GM19468 (cell line): ENCODE data around the gene HUNK.

ENCODE experiments used
- ATAC-seq: cut with Tn5 transposase; IDR thresholded peaks from one replicate; pipeline ENCODE4 v1.9.1; 2021; ENCODE audit warnings: mild to moderate bottlenecking, moderate library complexity, moderate number of reproducible peaks; ENCODE audit not compliant: unreplicated experiment; ENCODE audit errors: extremely low read depth

HUNK gene

DNA sequence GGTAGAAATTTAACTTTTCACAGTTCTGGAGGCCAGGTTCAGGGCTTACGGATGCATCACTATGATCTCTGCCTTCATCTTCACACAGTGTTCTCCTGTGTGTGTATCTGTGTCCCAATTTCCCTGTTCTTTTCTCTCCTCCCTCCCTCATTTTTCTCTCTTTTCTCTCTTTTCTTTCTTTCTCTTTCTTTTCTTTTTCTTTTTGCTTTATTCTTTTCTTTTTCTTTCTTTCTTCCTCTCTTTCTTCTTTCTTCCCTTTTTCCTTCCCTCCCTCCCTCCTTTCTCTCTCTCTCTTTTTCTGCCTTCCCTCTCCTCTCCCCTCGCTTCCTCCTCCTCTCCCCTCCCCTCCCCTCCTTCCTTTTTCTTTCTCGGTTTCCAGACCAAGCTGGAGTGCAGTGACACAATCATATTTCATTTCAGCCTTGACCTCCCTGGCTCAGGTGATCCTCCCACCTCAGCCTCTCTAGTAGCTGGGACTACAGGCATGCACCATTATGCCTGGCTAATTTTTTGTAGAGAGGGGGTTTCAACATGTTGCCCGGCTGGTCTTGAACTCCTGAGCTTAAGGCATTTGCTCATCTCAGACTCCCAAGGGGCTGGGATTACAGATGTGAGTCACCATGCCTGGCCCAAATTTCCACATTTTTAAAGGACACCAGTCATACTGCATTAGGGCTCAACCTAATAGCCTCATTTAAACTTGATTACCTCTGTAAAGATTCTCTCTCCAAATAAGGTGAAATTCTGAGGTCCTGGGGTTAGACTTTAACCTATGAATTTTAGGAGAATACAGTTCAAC, 115.9 kb downstream of the HUNK start:
- ATAC-seq: no peak

DNA sequence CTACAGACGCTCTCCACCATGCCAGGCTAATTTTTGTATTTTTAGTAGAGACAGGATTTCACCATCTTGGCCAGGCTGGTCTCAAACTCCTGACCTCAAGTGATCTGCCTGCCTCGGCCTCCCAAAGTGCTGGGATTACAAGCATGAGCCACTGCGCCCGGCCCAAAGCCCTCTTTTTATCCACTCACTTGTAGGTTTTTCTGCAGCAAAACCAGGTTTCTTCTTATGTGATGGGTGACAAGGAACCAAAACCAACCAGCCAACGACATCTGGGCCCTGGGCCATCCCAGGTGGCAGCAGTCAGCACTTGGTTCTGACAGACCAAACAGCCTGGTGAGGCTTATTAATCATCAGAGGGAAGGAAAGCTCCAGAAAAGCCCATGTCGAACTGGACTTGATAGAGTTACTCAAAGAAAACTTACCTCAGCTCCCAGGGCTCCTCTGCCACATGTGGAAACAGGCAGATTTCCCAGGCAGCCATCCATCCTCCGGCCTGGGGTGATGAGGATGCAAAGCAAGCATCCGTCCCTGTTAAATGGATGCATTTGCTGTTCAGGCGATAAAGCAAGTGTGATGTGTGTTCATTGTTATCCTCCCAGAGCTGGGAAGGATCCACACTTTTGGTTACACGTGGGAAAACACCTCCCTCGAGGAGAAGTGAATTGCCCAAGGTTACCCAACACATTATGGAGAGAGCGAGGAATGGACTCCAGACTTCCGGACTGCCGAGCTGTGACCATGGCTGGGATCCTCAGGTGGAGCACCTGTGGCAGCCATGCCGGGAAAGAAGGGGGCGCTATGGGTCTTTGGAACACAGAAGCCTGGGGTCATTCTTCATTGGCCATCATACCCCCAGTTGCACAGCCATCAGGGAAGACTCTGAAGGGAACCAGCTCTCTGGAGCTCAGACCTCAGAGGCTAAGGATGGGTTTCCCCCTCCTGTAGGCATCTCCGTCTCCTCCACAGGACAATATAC, 118.8 kb downstream of the HUNK start:
- ATAC-seq: no peak

DNA sequence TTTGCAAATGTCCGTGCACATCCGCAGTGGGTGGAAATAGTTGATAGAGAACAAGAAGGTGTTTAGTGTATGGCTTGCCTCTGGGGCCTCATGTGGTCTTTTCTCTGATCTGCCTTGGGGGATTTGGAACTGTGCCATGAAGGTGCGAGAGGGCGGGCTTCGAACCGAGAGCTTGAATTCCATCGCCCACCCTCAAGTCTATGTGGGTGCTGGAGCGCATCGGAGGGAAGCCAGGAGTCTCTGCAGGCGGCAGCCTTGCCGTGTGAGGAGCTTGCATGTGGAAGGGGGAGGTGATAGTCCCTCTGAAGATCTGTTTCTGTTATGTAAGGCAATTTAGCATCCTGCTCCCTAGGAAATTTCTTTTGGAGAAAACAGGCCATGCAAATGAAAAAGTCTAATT, 119.6 kb downstream of the HUNK start:
- ATAC-seq: no peak

DNA sequence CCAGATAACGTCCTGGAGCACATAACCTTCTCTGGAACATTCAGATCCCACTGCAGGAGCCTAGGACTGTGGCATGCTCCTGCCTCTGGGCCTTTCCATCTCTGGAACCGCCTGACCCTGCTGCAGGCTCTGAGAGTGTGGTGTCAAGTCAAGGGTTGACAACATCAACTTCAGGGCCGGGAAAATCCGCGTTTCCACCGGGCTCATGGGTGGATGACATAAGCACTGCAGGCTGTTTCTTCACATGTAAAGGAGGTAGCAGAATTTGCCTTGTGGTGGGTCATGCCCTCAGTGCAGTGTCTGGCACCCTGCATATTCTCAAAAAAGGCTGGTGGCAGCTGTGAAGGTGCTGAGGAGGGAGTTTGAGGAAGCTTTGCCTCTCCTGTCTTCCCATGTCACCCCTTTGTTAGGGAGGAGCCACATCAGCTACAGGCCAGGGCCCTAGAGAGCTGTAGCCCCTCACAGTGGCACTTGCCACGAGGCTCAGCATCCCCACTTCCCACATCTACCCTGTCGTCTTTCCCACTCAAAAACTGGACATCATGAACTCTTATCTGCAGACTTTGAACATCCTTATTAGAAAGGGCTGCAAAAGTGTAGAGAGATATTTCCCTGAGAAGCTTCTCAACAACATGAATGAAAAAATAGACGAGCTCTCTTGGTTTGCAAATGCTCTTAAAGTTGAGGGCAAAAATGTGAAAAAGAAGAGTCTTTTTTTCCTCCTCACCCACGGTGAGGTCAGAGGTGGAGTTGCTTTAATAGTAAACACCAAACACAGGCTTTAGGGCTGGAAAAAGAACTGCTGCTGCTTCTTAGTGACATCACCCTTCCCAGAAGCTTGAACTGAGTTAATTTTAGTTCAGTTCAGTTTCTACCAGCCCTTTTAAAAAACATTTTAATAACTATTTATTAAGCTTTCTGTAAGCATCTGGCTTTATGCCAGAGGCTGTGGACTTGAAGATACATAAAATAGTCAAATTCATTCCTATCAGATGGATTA, 121.3 kb downstream of the HUNK start:
- no peak for ATAC-seq

DNA sequence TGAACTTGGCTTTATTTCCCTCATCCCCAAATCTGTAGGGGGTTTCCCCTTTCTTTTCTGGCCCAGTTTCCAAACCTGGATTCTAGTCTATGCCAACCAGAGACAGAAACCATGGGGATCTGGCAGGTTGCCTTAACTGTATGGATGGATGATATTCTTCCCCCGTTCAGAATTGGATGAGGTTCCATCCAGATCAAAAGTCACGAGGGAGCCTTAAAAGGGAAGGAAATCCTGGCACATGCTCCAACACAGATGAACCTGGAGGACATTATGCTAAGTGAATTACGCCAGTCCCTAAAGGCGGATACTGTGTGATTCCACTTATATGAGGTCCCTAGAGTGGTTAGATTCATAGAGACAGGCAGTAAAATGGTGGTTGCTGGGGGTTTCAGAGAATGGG, 124.4 kb downstream of the HUNK start:
- ATAC-seq: no peak

DNA sequence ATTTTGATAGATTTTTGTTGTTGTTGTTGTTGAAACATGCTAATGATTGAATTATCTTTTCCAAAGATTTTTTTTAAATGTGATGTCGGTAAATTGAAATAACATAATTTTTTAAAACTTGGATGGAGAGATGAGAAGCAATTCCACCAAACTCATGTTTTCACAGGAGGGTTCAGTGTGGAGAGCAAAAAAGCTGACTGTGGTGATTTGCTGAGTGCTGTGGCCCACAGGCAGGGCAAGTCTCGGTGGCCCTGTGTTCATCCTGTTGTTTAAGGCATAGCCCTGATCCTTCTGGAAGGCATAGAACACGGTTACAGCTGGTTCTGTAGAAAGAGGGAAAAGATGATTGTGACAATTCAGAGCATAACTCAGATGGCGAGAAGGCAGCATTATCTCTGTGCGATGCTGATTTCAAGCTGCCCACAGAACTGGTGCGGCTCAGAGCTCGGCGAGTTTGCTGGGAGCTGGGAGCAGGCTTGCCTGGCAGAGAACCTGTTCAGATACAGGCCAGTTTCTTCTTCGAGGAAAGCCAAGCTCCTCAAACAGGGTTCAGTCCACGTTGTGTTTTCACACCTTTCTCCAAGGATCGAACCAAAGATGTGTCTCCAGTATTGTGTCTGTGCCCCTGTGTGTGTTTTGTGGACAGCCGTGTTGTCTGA, 127.1 kb downstream of the HUNK start:
- no peak for ATAC-seq

DNA sequence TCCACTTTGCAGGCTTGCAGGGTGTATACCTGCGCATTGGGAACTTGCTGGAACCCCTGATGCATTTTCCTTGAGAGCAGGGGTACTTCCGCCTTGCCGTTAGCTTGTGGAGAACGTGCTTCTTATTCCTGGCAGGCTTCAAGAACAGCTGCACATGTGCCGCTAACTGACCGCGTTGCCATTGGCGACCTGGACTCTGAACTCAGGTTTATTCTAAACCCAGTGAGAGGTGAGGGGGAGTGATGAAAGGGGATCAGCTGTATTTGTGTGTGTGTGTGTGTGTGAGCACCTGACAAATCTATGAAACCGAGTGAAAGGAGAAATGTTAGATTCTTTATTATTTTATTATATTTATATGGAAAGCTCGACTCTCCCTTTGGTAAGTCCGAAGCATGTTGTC, 128.6 kb downstream of the HUNK start:
- ATAC-seq: no peak

DNA sequence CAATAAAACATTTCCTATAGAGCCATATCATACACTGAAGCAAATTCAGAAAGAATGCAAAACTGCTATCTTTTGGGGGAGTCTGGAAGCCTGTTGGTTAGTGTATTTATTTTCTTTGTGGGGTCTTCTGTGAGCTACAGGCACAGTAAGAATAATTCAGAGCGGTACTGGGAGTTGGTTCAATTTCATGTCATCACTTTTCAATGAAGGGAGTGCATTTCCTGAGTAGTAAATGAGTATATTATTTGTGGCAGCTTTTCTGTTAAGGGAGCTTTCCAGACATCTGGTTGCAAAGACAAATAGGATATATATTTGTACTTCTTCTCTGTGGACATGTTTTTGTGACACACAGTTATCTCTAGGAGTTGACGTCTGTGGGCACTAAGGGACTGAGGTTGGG, 130.6 kb downstream of the HUNK start:
- no peak for ATAC-seq

DNA sequence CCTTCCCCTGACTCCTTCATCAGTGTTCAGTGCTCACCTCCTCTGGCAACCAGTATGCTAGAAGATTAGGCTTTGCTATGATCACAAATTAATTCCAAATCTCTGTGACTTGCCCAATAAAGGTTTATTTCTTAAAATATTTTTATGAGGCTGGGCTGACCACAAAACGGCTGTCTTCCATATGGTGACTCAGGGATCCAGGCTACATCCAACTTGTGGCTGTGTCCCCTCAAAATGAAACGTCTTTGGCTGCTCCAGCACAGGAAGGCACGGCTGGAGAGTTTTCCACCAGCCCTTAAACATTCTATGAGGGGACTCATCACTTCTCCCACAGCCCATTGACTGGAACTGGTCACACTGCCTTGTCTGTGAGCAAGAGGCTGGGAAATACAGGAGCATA, 131.5 kb downstream of the HUNK start:
- no peak for ATAC-seq

DNA sequence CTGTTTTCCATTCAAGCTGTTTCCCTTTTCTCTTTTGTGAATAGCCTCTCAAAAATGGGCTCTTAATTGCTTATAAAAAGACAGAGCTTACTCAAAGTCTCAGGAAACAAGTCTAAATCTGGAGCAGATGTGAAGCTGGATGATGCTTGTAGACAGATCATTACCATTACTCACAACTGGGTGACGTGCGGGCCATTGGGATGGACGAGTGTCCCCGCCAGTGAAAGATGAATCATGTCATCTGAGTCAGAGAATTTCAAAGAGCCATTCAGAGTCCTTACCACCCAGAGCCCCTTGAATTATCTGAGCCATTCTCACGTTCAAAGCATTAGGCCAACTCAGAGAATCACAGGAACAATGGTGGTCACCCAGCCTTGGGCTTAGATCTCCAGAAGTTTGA, 134.6 kb downstream of the HUNK start:
- ATAC-seq: no peak

DNA sequence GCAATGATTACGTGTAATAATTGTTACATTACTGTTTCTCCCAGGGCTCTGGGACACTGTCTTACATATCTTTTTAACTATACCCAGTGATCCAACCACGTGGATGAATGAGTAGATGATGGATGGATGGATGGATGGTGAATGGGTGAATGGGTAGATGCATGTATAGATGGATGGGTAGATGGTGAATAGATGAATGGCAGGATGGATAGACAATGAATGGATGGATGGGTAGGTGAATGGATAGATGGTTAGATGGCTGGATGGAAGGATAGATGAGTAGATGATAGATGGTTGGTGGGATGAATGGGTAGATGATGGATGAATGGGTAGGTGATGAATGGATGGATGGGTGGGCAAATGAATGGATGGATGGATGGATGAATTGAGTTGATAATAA, 135.9 kb downstream of the HUNK start:
- ATAC-seq: no peak

DNA sequence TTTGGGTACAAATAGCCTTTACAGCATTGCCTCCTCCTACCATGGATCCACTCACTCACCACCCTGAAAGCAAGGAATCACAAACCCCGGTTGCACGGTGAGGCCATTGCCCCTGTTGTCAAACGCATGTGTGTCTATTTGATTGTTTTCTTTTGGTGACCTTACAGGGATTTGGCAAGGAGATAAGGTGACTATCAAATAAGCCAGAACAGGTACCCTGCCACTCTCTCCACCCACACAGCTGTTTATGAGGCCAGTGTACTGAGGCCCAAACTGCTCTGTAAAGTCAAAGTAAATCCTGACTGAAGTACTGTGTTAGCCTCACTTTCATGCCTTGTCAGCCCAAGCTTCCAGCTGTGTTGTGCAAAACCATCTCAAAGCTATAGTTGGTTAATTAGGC, 136.4 kb downstream of the HUNK start:
- ATAC-seq: no peak

DNA sequence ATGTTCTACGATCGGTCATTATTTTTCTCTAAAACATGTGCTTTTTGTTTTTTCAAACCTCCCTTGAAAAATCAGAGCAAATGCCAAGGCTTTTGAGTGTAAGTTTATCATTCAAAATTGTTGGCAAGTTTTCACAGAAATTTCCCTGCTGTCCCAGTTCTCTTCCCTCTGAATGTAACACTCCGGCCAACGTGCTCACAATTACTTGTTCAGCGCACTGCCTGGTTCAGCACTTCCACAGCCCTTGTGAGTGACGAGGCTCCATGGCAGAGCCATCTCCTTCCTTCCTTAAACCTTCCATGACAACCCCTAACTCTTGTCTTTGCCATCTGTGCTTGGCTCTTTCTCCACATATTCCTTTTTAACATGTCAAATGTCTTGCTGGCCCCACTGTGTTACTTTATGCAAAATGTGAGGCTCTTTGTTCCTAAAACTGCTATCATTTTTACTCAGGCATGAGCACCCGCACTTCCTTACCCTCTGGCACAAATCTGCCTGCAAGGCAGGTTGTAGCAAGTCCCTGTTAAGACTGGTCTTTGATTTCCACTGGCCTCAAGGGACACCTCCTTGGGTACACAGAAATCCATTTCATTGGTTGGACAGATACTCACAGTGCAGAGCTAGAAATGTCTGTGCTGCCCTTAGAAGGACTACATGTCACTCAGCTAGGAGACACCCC, 142.8 kb downstream of the HUNK start:
- no peak for ATAC-seq

DNA sequence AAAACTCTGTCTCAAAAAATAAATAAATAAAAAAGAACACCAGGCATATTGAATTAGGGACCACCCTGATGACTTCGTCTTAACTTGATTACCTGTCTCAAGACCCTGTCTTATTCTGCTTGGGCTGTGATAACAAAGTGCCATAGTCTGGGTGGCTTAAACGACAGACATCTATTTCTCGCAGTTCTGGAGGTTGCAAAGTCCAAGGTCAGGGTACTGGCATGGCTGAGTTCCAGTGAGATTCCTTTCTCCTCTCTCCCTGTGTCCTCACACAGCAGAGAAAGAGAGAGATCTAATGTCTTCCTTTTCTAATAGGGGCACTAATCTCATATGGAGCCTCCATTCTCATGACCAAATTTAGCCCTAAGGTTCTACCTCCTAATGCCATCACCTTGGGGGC, 145.6 kb downstream of the HUNK start:
- no peak for ATAC-seq

DNA sequence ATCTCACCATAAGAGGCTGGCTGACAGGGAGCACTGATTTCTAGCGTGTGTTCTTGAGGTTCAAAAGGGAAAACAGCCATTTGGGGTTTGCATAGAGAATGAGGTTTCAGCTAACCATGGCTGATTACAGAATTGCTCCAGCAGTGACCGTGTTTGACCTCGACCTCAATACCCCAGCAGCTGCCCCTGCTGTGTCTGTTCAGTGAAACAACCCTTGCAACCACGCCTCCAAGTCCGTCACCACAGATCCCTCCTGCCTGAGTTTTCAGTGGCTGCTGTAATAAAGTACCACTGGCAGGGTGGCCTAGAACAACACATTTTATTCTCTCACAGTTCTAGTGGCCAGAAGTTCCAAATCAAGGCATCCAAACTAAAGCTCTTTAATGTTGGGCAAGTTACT, 147.7 kb downstream of the HUNK start:
- ATAC-seq: no peak

DNA sequence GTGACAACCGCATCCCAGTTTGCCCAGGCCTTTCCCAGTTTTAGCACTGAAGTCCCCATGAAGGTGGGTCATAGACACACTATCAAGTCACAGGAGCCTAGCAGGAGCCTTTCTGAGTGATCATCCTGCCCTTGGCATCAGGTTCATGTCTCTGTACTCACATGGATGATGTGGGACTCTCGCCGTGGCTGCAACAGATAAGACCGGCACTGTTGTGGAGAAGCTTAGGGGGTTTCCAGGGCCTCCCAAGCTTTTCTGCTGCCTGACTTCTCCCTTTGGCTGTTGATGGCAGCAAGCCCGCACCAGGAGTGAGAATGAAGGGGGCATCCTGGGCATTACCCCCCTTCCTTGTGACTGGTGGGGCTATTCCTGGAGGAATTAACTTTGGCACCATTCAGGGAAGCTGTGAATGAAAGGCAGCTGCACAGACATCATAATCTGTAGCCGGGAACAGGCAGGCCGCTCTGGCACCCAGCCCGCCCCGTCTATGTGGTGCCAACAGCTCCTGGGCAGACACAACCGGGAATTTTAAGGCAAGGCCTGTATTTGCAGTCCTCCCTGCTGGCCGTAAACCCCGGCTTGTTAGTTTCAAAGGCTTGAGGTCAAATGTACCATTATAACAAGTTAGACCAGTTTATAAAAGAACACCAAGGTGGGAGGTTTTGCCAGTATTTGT, 148.6 kb downstream of the HUNK start:
- no peak for ATAC-seq

DNA sequence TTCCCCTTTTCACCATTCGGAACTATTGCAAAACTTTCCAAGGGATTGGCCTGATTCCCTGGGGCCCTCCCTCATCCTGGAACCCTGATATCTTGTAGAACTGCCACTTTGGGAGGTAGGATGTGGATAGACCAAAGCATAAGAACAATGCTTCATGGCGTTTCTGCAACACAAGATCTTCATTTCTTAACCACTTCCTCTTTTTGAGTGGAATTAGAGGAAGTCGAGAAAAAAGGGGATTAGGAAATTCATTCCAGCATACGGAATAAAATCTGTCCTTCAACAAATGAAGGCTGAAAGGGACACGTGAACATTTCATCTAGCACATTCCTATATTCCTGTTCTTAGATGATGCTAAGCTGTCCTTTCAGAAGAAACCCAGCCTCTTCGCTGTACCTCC, 149.3 kb downstream of the HUNK start:
- no peak for ATAC-seq

DNA sequence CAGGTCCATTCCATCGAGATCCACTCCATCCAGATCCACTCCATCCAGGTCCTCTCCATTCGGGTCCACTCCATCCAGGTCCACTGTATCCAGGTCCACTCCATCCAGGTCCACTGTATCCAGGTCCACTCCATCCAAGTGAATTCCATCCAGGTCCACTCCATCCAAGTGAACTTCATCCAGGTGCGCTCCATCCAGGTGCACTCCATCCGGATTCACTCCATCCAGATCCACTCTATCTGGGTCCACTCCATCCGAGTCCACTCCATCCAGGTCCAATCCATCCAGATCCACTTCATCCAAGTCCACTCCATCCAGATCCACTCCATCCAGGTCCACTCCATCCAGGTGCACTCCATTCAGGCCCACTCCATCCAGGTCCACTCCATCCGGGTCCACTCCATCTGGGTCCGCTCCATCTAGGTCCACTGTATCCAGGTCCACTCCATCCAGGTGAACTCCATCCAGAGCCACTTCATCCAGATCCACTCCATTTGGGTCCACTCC, 157.4 kb downstream of the HUNK start:
- ATAC-seq: no peak
